Astrocyte (in vitro differentiated cells and primary cell): Measurements from ENCODE around the gene KLRD1. TPM values are rescaled to one million over a fixed set of nuclear protein-coding genes. Genes with fewer than 3 reads are reported as not detected.

Experiments
- DNase-seq: peaks from one replicate; pipeline ENCODE4 v3.0.0-alpha.2; 2010; ENCODE audit warnings: low read depth
- FAIRE-seq: peaks from 2 replicates; lab custom pipeline; 2011; peaks lifted over from hg19 to GRCh38; lab: Jason Lieb, UNC
- H2AFZ ChIP-seq: 2 replicates; pipeline ENCODE4 v1.6.0; 2012; ENCODE audit warnings: low read depth, low read length, inconsistent platforms
- H3K27ac ChIP-seq: 2 replicates; pipeline ENCODE4 v1.5.1; 2011; ENCODE audit warnings: low read depth, low read length, inconsistent platforms
- H3K27me3 ChIP-seq: 2 replicates; pipeline ENCODE4 v1.6.0; 2011; ENCODE audit warnings: low read length, inconsistent platforms; ENCODE audit not compliant: insufficient read depth
- H3K36me3 ChIP-seq: 2 replicates; pipeline ENCODE4 v1.5.1; 2011; ENCODE audit warnings: low read length, inconsistent platforms; ENCODE audit not compliant: insufficient read depth
- H3K4me1 ChIP-seq: 2 replicates; pipeline ENCODE4 v1.5.1; 2011; ENCODE audit warnings: low read length, inconsistent platforms; ENCODE audit not compliant: insufficient read depth
- H3K4me2 ChIP-seq: 2 replicates; pipeline ENCODE4 v1.6.0; 2012; ENCODE audit warnings: low read length, inconsistent platforms
- H3K4me3 ChIP-seq: 2 replicates; pipeline ENCODE4 v1.5.1; 2011; ENCODE audit warnings: low read depth, mild to moderate bottlenecking, low read length, inconsistent platforms; ENCODE audit not compliant: insufficient read depth
- H3K79me2 ChIP-seq: 2 replicates; pipeline ENCODE4 v1.6.0; 2012; ENCODE audit warnings: mild to moderate bottlenecking, low read length, inconsistent platforms; ENCODE audit not compliant: insufficient read depth
- H3K9ac ChIP-seq: 2 replicates; pipeline ENCODE4 v1.6.0; 2012; ENCODE audit warnings: mild to moderate bottlenecking, low read length, inconsistent platforms
- H3K9me3 ChIP-seq: 2 replicates; pipeline ENCODE4 v1.5.1; 2012; ENCODE audit warnings: low read depth, mild to moderate bottlenecking, low read length, inconsistent platforms; ENCODE audit not compliant: insufficient read depth
- H4K20me1 ChIP-seq: 2 replicates; pipeline ENCODE4 v1.6.0; 2012; ENCODE audit warnings: low read length, inconsistent platforms; ENCODE audit not compliant: insufficient read depth
- H3K27ac Mint-ChIP-seq: one replicate; pipeline ENCODE4 v1.8.0; 2021; ENCODE audit warnings: mild to moderate bottlenecking, mixed read lengths; ENCODE audit not compliant: unreplicated experiment
- H3K27me3 Mint-ChIP-seq: one replicate; pipeline ENCODE4 v1.8.0; 2021; ENCODE audit warnings: low read depth, mixed read lengths; ENCODE audit not compliant: unreplicated experiment
- H3K36me3 Mint-ChIP-seq: one replicate; pipeline ENCODE4 v1.8.0; 2021; ENCODE audit warnings: low read depth, mixed read lengths; ENCODE audit not compliant: unreplicated experiment
- H3K4me1 Mint-ChIP-seq: one replicate; pipeline ENCODE4 v1.8.0; 2021; ENCODE audit warnings: low read depth, mixed read lengths; ENCODE audit not compliant: unreplicated experiment
- H3K4me3 Mint-ChIP-seq: one replicate; pipeline ENCODE4 v1.8.0; 2021; ENCODE audit warnings: mild to moderate bottlenecking, moderate library complexity, mixed read lengths; ENCODE audit not compliant: unreplicated experiment
- H3K9me3 Mint-ChIP-seq: one replicate; pipeline ENCODE4 v1.8.0; 2021; ENCODE audit warnings: mild to moderate bottlenecking, mixed read lengths; ENCODE audit not compliant: unreplicated experiment
- CTCF ChIP-seq: IDR thresholded peaks from 2 replicates; pipeline ENCODE4 v1.5.1; 2011; ENCODE audit warnings: low read depth, mild to moderate bottlenecking, inconsistent platforms, low read length, moderate library complexity; ENCODE audit not compliant: insufficient read depth
- EZH2 ChIP-seq: IDR thresholded peaks from 2 replicates; pipeline ENCODE4 v1.6.1; 2012; ENCODE audit warnings: mild to moderate bottlenecking, low read length, inconsistent platforms; ENCODE audit not compliant: insufficient read depth
- total RNA-seq: library from RNA; stranded (reverse); gene quantifications from 2 replicates; pipeline ENCODE4 v1.2.1, GENCODE V29; 2021

KLRD1 gene
- total RNA-seq, 1 donor from 2014 or later, result 0.45 TPM

- Histone ChIP-seq H3K27me3 (no peaks in the 10 kb centered on the region), H3K9ac (no peak overlapping the region), H3K4me3 (no peak overlapping the region), H3K79me2 (no peaks in the 10 kb centered on the region), H2AFZ (no peak overlapping the region), H3K4me1 (peaks cover 14% of the 10 kb centered on the region), H3K36me3 (no peaks in the 10 kb centered on the region), H3K4me2 (no peak overlapping the region), H4K20me1 (no peaks in the 10 kb centered on the region), H3K27ac (no peak overlapping the region), H3K9me3 (no peaks in the 10 kb centered on the region)
- TF ChIP-seq EZH2 (no peak), CTCF (no peak)
- Mint-ChIP-seq H3K4me3 (no peak overlapping the region), H3K9me3 (peaks cover 3% of the 10 kb centered on the region), H3K27ac (no peak overlapping the region), H3K27me3 (no peaks in the 10 kb centered on the region), H3K36me3 (peaks cover 6% of the 10 kb centered on the region), H3K4me1 (peaks cover 19% of the 10 kb centered on the region)
- DNase-seq (no peak), FAIRE-seq (no peak)
These were observed 51.3 kb downstream of the KLRD1 start for GRCh38 chr12:10358969-10359368.

GRCh38 chr12:10361084-10361483 is 53.4 kb downstream of the KLRD1 start:
- no peaks in the 10 kb centered on the region for H3K36me3 ChIP-seq
- H3K9me3 ChIP-seq, result no peaks in the 10 kb centered on the region
- peaks cover 14% of the 10 kb centered on the region for H3K4me1 Mint-ChIP-seq
- H3K4me1 ChIP-seq, result peaks cover 31% of the 10 kb centered on the region
- DNase-seq (no peak), FAIRE-seq (no peak)
- no peak overlapping the region for H3K4me3 ChIP-seq
- H3K27ac Mint-ChIP-seq, result no peak overlapping the region
- H2AFZ ChIP-seq, result peak overlapping the region; percentile 11
- H3K79me2 ChIP-seq, result no peaks in the 10 kb centered on the region
- H3K36me3 Mint-ChIP-seq, result peaks cover 6% of the 10 kb centered on the region
- H3K9ac ChIP-seq, result no peak overlapping the region
- peaks cover 3% of the 10 kb centered on the region for H3K9me3 Mint-ChIP-seq
- H3K27ac ChIP-seq, result no peak overlapping the region
- H3K27me3 Mint-ChIP-seq, result no peaks in the 10 kb centered on the region
- no peaks in the 10 kb centered on the region for H4K20me1 ChIP-seq
- no peaks in the 10 kb centered on the region for H3K27me3 ChIP-seq
- TF ChIP-seq EZH2 (no peak), CTCF (no peak)
- no peak overlapping the region for H3K4me3 Mint-ChIP-seq
- H3K4me2 ChIP-seq, result no peak overlapping the region

- peaks cover 6% of the 10 kb centered on the region for H3K36me3 Mint-ChIP-seq
- Histone ChIP-seq H3K9ac (no peak overlapping the region), H3K27me3 (no peaks in the 10 kb centered on the region), H3K79me2 (no peaks in the 10 kb centered on the region), H3K4me3 (no peak overlapping the region), H3K36me3 (no peaks in the 10 kb centered on the region), H3K4me1 (peaks cover 34% of the 10 kb centered on the region), H3K9me3 (no peaks in the 10 kb centered on the region), H4K20me1 (no peaks in the 10 kb centered on the region), H2AFZ (peak overlapping the region; percentile 35), H3K4me2 (peak overlapping the region; percentile 47), H3K27ac (no peak overlapping the region)
- no peaks in the 10 kb centered on the region for H3K27me3 Mint-ChIP-seq
- no peak overlapping the region for H3K27ac Mint-ChIP-seq
- FAIRE-seq, result no peak
- peak; percentile 76 for DNase-seq
- H3K4me3 Mint-ChIP-seq, result no peak overlapping the region
- H3K9me3 Mint-ChIP-seq, result peaks cover 3% of the 10 kb centered on the region
- TF ChIP-seq EZH2, result no peak
- no peak for TF ChIP-seq CTCF
- peaks cover 14% of the 10 kb centered on the region for H3K4me1 Mint-ChIP-seq
These were observed 54.0 kb downstream of the KLRD1 start for GRCh38 chr12:10361622-10362021.
